SKM-1 (cell line): ENCODE measurements around the gene UNC80.
A peak's percentile ranks its signal among the peaks of the same experiment; 100 is the strongest.

ENCODE experiments used
- DNase-seq: peaks from one replicate; lab custom pipeline; 2025; ENCODE audit not compliant: unreplicated experiment; lab: John Stamatoyannopoulos, UW

Gene UNC80

DNA sequence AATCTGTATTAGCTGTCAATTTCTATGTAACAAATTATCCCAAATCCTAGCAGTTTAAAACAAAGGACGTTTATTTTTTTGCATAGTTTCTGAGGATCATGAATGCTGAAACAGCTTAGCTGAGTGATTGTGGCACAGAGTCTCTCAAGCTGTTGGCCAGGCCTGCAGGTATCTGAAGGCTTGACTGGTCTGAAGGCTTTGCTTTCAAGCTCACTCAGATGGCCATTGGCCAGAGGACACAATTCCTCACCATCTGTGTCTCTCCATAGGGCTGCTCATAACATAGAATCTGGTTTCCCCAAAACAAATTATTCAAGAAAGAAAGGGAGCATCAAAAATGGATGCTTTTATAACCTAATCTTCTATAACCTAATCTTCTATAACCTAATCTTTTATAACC, 33.7 kb downstream of the UNC80 start:
- no peak for DNase-seq

DNA sequence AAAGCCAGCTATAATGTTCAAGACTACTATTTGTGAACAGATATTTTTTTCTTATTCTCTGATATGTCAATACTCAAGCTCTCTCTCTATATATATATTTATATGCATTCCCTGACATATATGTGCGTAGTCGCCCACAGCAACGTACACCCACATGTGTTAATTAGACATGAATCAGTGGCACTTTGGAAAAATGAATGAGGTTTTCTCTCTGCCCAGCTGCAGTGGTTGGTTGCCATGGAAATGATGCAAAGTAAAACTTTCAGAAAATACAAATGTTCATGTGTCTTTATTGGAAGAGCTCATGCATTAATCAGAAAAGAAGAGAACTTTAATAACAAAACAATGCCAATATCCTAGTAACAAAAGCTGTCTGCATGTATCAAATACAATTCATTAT, 34.7 kb downstream of the UNC80 start:
- DNase-seq = no peak

DNA sequence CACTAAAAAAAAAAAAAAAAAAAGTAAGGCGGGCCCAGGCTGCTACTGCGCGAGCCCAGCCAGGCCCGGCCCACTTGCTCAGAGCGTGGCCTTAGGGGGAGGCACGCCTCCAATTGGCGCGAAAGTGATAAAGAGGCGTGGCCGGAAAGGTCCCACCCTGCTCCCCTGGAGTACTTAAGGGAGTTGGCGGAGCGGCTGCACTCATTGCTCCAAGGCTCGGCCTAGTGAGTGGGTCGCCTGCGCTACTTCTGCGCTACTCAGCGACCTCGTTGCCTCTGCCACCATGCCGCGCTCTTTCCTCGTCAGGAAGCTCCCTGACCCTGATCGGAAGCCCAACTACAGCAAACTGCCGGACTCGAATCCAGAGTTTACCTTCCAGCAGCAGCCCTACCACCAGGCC, 36.9 kb downstream of the UNC80 start:
- DNase-seq = no peak

DNA sequence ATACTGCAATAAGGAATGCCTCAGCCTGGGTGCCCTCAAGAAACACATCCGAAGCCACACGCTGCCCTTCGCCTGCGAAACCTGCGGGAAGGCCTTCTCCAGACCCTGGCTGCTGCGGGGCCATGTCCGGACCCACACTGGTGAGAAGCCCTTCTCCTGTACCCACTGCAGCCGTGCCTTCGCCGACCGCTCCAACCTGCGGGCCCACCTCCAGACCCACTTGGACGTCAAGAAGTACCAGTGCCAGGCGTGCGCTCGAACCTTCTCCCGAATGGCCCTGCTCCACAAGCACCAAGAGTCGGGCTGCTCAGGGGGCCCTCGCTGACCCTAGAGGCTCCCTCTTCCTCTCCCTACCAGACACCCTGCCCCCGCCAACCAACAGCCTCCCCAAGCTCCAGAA, 37.6 kb downstream of the UNC80 start:
- no peak for DNase-seq

DNA sequence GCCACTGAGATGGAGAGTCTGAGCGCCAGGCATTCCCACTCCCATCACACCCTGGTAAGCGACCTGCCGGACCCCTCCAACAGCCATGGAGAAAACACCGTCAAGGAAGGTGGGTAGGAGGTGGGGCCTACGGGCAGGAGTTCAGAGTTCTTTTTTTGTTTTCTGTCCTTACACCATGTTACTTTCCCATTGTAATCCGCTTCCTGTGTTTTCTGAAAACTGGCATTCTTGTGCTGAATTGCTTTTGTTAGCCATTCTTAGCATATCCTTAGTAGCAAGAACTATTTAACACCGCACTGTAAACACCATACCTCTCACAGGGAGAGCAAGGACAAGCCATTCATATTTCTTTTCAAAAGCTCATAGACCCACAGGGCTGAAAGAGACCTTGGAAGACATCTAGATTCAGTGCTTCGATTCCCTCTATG, 46.2 kb downstream of the UNC80 start:
- DNase-seq = no peak

DNA sequence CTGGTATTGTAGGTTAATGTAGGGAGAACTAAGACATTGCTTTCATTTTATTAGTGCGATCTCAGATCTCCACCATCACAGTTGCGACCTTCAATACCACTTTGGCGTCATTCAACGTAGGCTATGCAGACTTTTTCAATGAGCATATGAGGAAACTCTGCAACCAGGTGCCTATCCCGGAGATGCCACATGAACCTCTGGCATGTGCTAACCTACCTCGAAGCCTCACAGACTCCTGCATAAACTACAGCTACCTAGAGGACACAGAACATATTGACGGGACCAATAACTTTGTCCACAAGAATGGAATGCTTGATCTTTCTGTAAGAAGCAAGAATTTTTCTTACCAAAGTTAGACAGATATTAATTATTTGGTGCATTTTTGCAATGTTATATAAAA, 47.3 kb downstream of the UNC80 start:
- DNase-seq = no peak

DNA sequence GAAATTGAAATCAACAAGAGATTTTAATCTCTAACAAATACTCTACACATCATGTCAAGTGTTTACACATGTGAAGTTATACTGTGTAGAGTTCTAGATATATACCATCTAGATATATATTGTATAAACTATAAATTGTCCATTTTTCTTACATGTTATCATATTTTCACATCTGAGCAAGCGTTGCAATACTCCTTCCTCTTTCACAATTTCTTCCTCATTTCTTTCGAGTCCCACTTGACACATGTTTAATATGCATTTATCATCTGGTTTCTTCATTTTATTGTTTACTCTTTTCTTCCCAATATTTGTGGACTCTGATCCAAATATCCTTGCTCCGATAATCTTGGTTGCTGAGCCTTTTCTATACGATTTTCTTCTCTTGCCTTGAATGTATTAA, 50.2 kb downstream of the UNC80 start:
- peak; percentile 64 for DNase-seq

DNA sequence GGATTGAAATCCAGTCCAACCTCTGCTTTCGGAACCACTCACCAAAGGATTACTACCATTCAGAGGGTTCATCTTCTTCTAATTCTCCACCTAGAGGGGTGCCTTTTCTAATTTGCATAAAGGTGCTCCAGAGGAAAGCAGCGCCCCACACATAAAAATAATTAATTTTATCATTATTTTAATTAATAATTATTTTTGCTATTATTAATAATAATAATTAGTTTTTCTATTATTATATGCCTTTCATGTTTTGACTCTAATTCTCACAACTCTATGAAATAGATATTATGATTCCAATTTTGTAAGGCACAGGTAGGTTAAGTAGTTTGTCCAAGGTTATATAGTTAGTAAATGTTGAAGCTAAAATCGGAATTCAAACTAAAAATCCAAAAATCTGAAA, 51.9 kb downstream of the UNC80 start:
- no peak for DNase-seq

DNA sequence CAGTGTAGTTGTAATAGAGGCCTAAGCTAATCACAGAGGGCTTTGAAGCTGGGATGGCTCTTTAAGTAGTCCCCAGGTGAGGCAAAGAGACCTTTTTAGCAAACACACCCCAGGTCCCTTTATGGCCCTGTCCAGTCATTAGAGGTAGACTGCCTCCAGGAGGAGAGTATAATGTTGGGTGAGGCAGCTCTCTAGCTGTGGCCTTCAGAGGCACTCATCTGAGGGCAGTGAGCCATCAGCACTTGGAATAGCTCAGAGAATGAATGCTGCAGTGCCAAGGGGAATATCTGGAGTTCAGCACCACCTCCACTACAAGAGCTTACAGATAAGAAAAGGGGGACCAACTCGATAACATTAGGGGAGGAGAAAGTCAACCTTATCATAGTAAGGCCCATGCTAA, 52.8 kb downstream of the UNC80 start:
- no peak for DNase-seq

DNA sequence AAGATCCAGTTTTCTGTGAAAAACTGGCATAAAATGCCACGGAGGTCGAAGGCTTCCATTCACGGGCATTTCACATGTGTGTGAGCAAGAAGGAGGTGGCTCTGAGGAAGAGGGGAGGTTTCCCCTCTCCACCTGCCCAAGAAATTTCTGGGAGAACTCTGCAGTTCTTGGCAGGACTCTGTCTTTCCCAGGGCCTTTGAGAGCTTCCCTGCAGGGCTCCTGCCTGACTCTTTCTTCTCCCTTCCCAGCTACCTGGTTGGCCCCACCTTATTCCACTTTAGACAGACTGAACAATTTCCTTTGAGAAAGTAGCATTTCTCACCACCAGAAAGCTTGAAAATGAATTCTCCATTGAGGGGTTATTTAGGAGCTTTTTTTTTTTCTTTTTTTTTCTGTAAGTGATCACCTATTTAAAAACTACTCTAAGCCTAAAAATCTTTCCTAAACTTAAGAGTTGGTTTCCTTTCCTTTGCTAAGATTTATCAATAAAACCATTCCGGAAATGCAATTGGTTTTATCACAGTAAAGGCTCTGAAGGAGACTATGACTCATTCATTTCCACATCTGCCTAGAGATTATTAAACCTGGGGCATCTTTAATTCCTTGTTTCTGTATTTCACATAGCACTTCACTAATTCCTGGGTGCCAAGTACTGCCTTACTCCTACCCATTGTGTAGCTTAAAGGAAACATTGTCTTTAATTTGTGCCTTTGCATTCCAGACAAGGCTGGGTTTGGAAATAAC, 59.3 kb downstream of the UNC80 start:
- no peak for DNase-seq

DNA sequence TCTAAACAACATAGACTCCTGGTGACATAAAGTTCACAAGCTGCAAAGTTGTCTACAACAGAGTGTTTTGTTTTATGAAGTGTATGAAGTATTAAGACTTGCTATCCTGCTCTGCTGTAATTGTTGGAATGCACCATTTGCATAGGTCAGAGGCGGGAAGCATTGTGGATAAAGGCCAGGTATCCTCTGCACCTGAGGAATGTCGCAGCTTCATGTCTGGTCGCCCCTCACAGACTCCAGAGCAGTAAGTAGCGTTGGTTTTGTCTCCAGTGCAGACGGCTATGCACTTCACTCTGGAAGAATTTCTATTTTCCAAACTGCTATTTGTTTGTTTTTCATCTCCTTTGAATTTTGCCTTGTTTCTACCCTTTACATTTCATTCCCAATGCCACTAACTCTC, 63.1 kb downstream of the UNC80 start:
- DNase-seq = no peak

DNA sequence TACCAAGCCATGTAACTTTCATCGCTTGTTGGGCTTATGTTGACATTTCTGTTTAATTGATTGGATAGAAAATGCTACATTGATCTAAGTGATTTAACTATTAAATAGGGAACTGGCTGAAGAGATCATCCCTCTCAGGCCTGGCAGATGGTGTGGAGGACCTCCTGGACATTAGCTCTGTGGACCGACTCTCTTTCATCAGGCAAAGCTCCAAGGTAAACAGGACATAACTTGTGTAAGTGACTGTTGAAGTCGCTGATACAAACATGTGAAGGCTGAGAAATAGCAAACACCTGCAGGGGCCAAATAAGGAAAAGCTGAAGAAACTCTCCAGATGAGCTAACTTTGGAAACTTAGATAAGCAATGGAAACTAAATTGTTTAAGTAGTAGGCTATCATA, 68.8 kb downstream of the UNC80 start:
- DNase-seq = no peak

DNA sequence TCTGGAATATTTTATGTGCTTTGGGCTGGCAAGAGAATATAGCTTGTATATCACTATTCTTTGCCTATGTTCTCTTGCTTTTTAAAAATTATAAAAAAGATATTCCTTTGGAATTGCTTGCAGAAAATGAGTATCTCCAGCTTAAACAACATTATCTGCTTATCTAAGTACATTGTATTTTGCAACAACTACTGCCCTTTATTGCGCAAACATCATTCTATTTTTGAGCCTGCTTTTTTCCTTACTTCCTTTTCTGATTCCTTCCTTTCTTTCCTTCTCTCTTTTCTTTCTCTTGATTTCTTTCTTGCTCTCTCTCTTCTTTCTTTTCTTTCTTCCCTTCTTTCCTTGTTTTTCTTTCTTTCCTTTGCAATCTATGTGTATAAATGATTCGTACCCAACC, 74.0 kb downstream of the UNC80 start:
- DNase-seq = peak; percentile 35

DNA sequence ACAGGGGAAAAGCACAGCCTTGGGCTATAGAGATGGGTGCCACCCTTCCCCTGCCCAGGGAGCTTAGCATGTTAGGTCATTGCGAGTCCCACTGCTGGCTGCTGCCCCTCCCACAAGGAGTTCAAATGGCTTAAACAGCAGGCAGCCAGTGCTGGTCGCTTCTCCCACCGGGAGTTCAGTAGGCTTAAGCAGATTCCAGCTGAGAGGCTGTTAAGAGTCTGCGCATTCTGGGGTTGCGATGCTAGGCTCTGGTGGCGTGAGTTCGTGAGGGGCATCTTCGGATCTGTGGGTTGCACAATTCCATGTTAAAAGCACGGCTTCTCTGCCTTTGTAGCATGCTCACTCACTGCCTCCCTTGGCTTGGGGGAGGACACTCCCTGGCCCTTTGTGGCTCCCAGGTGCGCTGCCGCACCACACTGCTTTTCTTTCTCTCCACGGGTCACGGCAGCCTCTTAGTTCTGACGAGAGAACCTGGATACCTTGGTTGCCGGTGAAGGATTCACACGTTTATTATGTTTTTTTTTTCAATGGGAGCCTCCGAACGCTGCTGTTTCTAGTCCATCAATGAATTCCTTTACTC, 93.2 kb downstream of the UNC80 start:
- no peak for DNase-seq

DNA sequence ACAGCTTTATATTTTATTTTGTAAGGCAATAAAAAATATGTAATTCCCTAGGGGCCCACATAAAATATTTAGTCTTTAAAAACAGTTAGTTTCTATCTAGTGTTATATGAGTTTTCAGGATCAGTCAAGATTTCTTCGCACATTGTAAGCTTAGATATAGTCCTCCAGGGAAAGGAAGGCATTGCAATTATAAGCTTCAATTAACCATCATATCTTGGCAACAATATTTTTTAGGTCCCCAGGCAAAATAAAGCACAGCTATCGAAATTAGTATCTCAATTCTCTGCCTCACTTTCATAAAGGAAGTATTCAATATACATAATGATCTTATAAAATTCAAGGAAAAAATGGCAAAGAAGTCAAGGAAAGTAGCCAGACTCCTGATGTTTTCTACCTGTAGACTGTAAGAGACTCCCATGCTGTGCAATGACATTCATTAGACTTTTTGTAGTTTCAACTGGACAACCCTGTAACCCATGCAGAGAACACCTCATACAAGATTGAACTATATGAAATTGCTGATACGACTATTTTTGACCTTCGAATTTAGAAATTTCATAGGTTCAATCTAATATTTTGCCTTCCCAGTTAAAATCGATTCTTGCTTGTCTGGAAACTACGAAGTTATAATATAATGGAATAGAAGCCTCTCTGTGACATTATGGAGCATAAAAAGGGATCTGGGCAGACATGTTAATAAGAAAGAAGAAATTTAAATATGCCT, 96.8 kb downstream of the UNC80 start:
- DNase-seq = no peak

DNA sequence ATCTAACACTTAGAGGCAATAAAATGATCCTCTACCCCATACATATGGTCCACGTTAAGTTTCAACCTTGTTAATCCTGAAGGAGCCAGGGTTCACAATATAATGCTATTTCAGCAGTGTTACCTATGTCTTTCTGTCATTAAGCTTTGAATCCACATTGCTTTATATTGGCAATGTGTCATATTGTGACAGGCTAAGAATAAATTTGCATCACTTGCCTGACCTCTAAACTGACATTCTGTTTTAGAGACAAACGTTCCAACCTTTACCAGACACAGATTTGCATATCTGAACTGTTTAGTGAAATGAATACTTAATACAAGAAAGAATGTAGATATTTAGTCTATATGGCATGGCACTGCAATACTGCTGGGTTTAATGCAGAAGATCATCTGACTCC, 98.4 kb downstream of the UNC80 start:
- no peak for DNase-seq

DNA sequence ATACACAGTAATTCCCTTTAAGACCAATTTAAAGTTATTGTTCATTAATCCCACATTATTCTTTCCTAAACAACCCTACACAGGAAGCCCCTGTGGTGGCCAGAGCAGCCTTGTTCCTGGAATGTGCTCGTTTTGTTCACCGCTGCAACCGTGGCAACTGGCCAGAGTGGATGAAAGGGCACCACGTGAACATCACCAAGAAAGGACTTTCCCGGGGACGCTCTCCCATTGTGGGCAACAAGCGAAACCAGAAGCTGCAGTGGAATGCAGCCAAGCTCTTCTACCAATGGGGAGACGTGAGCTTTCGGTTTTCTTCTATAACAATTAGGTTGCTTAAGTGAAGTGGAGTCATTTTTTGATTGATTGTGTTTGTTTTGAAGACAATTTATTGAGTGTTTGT, 101.0 kb downstream of the UNC80 start:
- no peak for DNase-seq

DNA sequence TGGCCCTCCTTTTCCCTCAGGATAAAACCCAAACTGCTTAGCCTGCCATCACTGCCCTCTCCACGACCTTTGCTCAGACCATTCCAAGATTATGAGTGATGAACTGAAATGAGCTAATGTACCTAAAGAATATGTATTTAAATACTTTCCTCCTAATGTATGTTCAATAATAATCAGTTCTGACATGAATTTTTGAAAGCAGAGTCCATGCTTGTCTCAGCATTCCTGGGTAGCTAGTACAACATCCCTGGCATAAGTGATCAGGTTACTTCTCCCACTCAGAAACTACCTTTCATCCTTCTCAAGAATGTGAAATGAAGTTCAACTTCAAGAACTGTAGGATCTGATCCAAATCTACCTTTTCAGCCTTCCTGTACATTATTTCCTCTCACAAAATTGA, 103.6 kb downstream of the UNC80 start:
- no peak for DNase-seq

DNA sequence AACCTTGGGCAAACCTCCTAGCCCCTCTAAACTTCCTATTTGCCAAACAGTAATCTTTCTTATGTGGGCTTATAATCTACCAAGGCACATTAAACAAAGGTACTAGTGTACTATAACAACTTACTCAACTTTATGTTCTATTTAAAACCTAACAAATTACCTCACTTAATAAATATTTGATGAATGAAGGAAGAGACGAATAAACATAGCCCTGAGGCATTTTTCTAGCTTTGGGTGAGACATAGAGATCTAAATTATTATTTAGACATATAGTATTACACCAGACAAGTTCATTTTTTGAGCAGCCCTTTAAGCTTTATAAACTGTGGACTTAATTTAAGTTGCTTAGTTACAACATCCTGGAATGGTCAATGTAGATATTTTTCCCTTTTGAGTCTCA, 104.6 kb downstream of the UNC80 start:
- DNase-seq = no peak

DNA sequence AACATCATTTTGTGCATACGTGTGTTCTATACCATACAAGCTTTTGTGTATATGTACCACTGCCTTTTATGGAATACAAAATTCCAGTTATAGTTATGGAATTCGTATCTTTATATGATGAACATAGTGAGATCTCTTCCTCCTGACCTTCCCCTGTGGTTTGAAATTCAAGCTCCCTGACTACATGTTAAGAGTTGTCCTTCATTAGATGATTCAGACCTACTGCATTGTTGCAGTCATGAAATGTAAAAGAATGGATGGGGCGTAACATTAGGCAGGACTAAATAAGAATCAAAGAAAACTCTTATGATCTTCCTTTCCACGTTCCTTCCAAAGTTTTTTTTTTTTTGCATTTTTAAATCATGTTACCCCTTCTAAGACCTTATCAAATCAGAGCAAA, 107.1 kb downstream of the UNC80 start:
- no peak for DNase-seq

DNA sequence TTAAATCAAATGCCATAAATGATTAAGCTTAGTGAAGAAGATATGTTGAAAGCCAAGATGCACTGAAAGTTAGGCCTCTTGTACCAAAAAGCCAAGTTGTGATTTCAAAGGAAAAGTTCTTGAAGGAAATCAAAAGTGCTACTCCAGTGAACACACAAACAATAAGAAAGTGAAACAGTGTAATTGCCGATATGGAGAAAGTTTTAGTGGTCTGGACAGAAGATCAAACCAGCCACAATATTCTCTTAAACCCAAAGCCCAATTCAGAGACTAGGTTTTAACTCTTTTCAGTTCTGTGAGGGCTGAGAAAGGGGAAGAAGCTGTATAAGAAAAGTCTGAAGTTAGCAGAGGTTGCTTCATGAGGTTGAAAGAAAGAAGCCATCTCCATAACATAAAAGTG, 129.0 kb downstream of the UNC80 start:
- DNase-seq = no peak

DNA sequence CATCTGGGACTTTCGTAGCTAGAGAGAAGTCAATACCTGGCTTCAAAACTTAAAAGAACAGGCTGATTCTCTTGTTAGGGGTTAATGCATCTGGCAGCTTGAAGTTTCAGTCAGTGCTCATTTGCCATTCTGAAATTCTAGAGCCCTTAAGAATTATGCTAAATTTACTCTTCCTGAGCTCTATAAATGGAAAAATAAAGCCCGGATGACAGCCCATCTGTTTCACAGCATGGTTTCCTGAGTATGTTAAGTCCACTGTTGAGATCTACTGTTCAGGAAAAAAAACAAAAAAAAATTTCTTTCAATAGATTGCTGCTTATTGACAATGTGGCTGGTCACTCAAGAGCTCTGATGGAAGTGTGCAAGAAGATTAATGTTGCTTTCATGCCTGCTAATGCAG, 129.5 kb downstream of the UNC80 start:
- DNase-seq = no peak

DNA sequence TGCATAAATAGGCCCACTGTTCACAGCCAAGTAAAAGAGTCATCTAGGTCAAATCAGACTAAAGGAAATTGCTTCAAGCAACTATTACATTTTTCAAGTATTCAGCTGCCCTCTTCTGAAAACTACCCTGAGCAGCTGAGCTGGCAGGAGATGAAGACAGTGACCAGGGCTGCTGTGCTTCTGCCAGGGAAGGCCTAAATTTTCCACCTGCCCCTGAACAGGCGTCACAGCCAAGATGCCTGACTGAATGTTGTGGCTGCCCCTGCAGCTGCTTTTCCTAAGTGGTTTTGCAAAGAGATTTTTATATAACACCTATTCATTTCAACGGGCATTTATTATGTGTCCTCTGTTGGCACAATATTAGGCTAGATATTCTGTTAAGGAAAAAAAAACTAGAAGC, 134.1 kb downstream of the UNC80 start:
- no peak for DNase-seq
